SKM-1 treated with dmso at 0.1 percent for 144 hours (cell line): ENCODE data around the gene TBC1D25.
A peak's percentile ranks its signal among the peaks of the same experiment; 100 is the strongest.

Experiments used
- DNase-seq: peaks from one replicate; lab custom pipeline; 2025; ENCODE audit not compliant: unreplicated experiment; lab: John Stamatoyannopoulos, UW

Gene TBC1D25

DNA sequence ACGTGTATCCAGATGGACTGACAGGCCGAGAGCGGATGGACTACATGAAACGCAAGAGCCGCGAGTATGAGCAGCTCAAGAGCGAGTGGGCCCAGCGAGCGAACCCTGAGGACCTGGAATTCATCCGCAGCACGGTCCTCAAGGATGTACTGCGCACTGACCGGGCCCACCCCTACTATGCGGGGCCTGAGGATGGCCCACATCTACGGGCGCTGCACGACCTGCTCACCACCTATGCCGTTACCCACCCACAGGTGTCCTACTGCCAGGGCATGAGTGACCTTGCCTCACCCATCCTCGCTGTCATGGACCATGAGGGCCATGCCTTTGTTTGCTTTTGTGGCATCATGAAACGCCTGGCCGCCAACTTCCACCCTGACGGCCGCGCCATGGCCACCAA, 20.1 kb downstream of the TBC1D25 start:
- DNase-seq: no peak

DNA sequence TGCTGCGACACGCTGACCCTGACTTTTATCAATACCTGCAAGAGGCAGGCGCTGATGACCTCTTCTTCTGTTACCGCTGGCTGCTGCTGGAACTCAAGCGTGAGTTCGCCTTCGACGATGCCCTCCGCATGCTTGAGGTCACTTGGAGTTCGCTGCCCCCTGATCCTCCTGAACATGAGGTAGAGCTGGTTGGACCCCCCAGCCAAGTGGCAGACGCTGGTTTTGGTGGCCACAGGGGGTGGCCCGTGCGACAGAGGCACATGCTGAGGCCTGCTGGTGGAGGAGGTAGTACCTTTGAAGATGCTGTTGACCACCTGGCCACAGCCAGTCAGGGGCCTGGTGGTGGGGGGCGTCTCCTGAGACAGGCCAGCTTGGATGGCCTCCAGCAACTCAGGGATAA, 20.5 kb downstream of the TBC1D25 start:
- DNase-seq: no peak

DNA sequence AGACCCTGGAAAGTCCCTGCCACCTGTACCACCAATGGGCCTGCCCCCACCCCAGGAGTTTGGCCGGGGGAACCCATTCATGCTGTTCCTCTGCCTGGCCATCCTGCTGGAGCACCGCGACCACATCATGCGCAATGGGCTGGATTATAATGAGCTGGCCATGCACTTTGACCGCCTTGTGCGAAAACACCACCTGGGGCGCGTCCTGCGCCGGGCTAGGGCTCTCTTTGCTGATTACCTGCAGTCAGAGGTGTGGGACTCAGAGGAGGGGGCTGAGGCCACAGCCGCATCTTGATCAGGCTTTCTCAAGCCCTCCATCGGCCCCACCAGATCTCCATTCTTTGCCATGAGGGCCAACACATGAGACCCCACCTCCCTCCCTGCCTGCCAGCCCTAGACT, 21.2 kb downstream of the TBC1D25 start:
- no peak for DNase-seq

- no peak for DNase-seq
Measured at GRCh38 chrX:48569958-48570357, 30.4 kb downstream of the TBC1D25 start.

- DNase-seq: no peak
Measured at GRCh38 chrX:48573690-48574269, 34.3 kb downstream of the TBC1D25 start.

DNA sequence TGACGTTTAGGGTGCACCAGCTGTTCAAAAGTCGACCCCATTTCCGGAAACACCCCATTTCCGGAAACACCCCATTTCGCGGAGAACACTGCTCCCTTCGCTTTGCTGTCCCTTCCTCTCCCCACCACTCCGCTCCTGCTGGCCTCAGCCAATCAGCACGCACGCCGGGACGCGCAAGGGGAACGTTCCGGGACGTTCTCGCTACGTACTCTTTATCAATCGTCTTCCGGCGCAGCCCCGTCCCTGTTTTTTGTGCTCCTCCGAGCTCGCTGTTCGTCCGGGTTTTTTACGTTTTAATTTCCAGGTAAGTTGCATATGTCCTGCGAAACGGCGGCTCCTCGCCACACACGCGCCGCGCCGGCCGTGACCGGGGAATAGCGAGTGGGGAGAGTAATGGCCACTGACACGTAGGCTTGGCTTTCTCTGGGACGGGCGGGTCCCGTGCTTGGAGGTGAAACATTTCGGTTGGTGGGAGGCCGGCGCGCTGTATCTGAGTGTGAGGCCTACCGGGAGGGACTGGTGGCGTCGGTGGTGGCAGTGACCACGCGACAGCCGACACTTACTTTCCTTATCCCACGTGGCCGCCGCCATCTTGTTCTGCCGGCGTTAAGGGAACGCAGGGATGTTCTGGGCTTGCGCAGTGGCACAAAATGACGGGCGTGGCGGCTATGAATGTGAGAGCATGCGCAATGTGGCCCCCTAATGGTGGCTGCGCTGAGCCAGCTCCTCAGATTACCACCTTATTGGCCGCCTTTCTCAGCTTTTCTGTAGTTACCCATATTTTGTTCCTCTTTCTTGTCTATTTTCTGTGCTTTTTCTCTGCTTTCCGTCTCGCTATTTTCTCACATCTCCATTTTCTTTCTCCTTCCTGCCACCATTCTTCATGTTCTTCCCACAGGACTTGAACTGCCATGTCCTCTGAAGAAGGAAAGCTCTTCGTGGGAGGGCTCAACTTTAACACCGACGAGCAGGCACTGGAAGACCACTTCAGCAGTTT, 35.1 kb downstream of the TBC1D25 start, which contains the start of gene RBM3:
RBM3 (plus strand) TSS at position 215 of the 997 bp plus-strand sequence; CDS start at position 912, 697 bp downstream.
- DNase-seq: peak; percentile 78

DNA sequence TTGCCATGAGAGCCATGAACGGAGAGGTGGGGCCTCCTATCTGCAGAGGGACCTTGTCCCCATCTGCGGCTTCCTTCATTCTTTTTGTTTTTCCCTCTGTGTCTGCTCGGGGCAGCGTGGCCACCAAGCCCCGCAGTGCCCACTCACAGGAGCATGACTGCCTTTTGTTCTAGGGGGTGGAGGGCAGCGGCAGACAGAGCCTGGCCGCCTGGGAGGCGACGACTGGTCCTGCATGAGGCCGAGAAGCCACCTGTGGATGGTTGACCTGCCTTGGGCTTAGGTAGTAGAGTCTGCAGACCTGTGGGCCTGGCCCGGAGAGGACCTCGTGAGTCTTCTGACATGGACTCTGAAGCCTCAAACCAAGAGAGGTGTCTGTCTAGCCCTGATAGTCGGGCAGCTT, 36.1 kb downstream of the TBC1D25 start:
- DNase-seq: no peak

GRCh38 chrX:48576108-48576507, 36.6 kb downstream of the TBC1D25 start:
- no peak for DNase-seq

GRCh38 chrX:48578661-48579128, 39.2 kb downstream of the TBC1D25 start:
- no peak for DNase-seq

DNA sequence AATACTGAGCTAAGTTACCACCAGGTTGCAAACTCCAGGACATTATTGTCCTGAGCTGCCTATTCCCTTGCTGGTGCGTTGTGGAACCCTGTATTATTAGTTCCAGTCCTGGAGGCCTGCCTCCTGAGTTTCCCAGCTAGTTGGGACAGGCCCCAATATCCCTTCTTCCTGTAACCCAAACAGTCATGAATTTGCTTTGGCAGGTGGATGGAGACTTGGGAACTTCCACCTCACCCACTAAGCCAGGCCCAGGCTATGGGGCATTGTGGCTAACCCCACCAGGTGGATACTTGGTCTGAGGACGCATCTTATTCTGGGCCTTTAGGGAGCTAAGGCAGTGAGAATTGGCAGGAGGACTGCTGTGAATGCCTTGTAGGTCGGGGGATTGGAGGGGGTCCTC, 39.7 kb downstream of the TBC1D25 start:
- no peak for DNase-seq

DNA sequence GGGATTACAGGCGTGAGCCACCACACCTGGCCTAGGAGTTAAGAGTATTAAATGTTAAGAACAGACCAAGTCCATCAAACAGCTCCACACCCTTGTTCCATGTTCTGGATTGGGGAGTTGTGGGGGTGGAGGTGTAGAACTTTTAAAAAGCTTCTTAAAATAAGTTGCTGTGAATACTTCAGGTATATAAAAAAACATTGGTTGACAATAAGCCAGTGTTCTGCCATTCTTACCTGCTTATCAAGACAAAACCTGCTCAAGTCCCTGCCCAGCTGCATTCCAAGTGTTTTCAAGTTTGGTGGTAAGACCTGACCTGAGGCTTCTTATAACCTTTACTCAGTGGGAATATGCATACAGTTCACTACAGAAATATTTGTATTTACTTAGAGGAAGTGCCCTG, 41.1 kb downstream of the TBC1D25 start:
- no peak for DNase-seq

DNA sequence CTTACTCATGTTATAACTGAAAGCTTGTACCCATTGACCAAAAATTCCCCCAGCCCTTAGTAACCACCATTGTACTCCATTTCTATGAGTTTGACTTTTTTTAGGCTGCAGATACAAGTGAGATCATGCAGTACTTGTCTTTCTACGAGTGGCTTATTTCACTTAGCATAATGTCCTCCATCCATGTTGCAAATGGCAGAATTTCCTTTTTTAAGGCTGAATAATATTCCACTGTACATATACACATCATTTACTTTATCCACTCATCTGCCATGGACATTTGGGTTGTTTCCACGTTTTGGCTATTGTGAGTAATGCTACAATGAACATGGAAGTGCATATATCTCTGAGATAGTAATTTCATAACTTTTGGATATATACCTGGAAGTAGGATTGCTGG, 45.2 kb downstream of the TBC1D25 start:
- DNase-seq: no peak

DNA sequence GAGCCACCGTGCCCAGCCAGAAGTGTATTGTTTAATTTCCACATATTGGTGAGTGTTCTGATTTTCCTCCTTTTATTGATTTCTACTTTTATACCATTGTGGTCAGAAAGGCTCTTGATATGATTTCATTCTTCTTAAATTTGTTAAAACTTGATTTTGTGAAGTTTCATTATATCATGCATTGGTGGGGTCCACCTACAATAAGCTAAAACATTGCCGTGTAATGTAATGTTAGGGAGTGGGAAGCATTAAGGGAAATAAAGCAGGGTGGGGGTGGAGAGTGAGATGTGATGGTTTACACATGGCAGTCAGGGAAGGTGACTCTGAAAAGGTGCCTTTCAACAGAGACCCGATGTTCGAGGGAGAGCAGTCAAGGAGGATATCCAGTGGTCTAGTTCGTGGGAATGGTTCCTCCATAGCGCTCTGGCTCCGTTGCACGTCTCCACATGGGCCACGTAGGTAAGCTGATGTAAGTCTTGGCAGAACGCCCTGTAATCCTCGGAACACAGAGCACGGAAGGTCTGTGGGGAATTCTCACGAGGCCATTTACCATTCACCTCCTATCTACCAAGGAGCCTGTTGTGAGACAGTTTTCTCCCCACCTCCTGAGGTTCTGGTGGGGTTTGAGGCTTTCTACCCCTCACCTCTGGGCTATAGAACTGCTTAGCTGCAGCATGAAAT, 50.1 kb downstream of the TBC1D25 start:
- DNase-seq: no peak

GRCh38 chrX:48590203-48591103, 50.9 kb downstream of the TBC1D25 start:
- DNase-seq: no peak

DNA sequence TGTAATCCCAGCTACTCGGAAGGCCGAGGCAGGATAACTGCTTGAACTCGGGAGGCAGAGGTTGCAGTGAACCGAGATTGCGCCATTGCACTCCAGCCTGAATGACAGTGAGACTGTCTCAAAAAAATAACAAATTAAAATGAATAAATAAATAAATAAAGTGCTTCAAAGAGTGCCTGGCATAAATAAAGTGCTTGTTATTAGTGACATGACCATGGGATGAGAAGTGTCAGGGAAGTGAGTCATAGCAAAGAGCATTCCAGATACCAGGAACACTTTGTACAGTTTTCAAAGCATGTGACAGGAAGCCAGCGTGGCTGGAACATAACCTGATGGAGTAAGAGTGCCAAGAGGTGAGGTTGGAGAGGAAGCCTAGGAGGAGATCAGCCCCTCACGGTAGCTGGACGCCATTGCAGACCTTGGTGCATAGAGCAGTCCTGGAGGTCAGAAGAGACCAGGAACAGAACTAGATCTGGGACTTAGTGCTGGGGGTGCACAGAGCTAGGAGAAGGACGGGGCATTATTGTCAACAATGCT, 51.8 kb downstream of the TBC1D25 start:
- no peak for DNase-seq

- no peak for DNase-seq
Measured at GRCh38 chrX:48592971-48593370, 53.5 kb downstream of the TBC1D25 start.

- no peak for DNase-seq
Measured at GRCh38 chrX:48595929-48596328, 56.4 kb downstream of the TBC1D25 start.

GRCh38 chrX:48597353-48598264, 58.1 kb downstream of the TBC1D25 start, which contains the start of gene WDR13:
Gene WDR13 (plus strand): TSS chrX:48597492. CDS start chrX:48597997, 505 bp downstream.
- DNase-seq: peak; percentile 63

DNA sequence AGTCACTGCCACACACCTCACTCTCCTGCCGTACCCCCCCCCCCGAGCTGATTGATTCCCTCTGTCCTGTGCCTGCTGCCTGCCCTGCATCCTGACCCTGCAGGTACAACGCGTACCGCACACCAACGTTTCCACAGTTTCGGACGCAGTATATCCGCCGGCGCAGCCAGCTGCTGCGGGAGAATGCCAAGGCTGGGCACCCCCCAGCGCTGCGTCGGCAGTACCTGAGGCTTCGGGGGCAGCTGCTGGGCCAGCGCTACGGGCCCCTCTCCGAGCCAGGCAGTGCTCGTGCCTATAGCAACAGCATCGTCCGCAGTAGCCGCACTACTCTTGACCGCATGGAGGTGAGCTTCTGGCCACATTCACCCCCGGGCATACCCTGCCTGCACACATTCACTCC, 59.1 kb downstream of the TBC1D25 start:
- no peak for DNase-seq
